HG03565 (cell line): ENCODE measurements around the gene ZNF282.
A peak's percentile ranks its signal among the peaks of the same experiment; 100 is the strongest.

Experiments
- ATAC-seq: cut with Tn5 transposase; IDR thresholded peaks from one replicate; pipeline ENCODE4 v1.9.1; 2021; ENCODE audit warnings: mild to moderate bottlenecking, moderate library complexity; ENCODE audit not compliant: unreplicated experiment

The ZNF282 gene

GRCh38 chr7:149188637-149189259 lies 6.6 kb upstream of the ZNF282 start:
- no peak for ATAC-seq

GRCh38 chr7:149191851-149192250 lies 3.5 kb upstream of the ZNF282 start:
- no peak for ATAC-seq

GRCh38 chr7:149194799-149195179 lies 557 bp upstream of the ZNF282 start:
- ATAC-seq, result no peak

GRCh38 chr7:149196151-149196704 lies 882 bp downstream of the ZNF282 start:
- ATAC-seq, result peak; percentile 10

GRCh38 chr7:149196705-149197171 lies 1.4 kb downstream of the ZNF282 start:
- peak; percentile 12 for ATAC-seq

- ATAC-seq, result no peak
Observed at GRCh38 chr7:149197675-149198074, 2.3 kb downstream of the ZNF282 start.

- no peak for ATAC-seq
Observed at GRCh38 chr7:149198161-149198816, 2.9 kb downstream of the ZNF282 start.

- no peak for ATAC-seq
Observed at GRCh38 chr7:149199234-149199995, 4.1 kb downstream of the ZNF282 start.

- no peak for ATAC-seq
Observed at GRCh38 chr7:149202831-149203231, 7.5 kb downstream of the ZNF282 start.

- ATAC-seq, result no peak
Observed at GRCh38 chr7:149205690-149206381, 10.5 kb downstream of the ZNF282 start.

- ATAC-seq, result no peak
Observed at GRCh38 chr7:149207324-149208035, 12.1 kb downstream of the ZNF282 start.

- ATAC-seq, result no peak
Observed at GRCh38 chr7:149209518-149210269, 14.3 kb downstream of the ZNF282 start.

GRCh38 chr7:149210551-149210950 lies 15.2 kb downstream of the ZNF282 start:
- ATAC-seq, result no peak

- no peak for ATAC-seq
Observed at GRCh38 chr7:149214020-149214720, 18.8 kb downstream of the ZNF282 start.

GRCh38 chr7:149216402-149216801 lies 21.1 kb downstream of the ZNF282 start:
- ATAC-seq, result no peak

GRCh38 chr7:149217570-149217969 lies 22.2 kb downstream of the ZNF282 start:
- no peak for ATAC-seq

GRCh38 chr7:149218469-149219420 lies 23.4 kb downstream of the ZNF282 start:
- ATAC-seq, result no peak

GRCh38 chr7:149220534-149220933 lies 25.2 kb downstream of the ZNF282 start:
- no peak for ATAC-seq
